Choroid plexus epithelial cell (primary cell): Measurements from ENCODE around the gene CAMK1G.

Experiments used
- DNase-seq: peaks from one replicate; pipeline ENCODE4 v3.0.0-alpha.2; 2010; ENCODE audit warnings: low read depth
- H3K4me3 ChIP-seq: 2 replicates; pipeline ENCODE4 v1.5.1; 2011; ENCODE audit warnings: low read depth, mild to moderate bottlenecking, control low read depth, low read length, moderate library complexity
- CTCF ChIP-seq: conservative IDR thresholded peaks from 2 replicates; pipeline ENCODE4 v1.5.1; 2011; ENCODE audit warnings: low read depth, mild to moderate bottlenecking, control low read depth, inconsistent platforms, low read length, moderate library complexity

CAMK1G gene

GRCh38 chr1:209621741-209622655, 38.5 kb downstream of the CAMK1G start:
- TF ChIP-seq CTCF, result no peak
- no peak for DNase-seq
- no peak overlapping the region for H3K4me3 ChIP-seq

GRCh38 chr1:209622841-209623829, 39.6 kb downstream of the CAMK1G start:
- TF ChIP-seq CTCF, result no peak
- DNase-seq, result no peak

GRCh38 chr1:209624558-209625549, 41.3 kb downstream of the CAMK1G start:
- no peak for DNase-seq
- no peak overlapping the region for H3K4me3 ChIP-seq
- no peak for TF ChIP-seq CTCF

More at GRCh38 chr1:209622841-209623829, 39.6 kb downstream of the CAMK1G start:
- no peak overlapping the region for H3K4me3 ChIP-seq

GRCh38 chr1:209625791-209626285, 42.3 kb downstream of the CAMK1G start:
- no peak for TF ChIP-seq CTCF

GRCh38 chr1:209626346-209627026, 43.0 kb downstream of the CAMK1G start:
- no peak overlapping the region for H3K4me3 ChIP-seq
- TF ChIP-seq CTCF, result no peak
- DNase-seq, result no peak

More at GRCh38 chr1:209625791-209626285, 42.3 kb downstream of the CAMK1G start:
- peak; percentile 47 for DNase-seq
- H3K4me3 ChIP-seq, result no peak overlapping the region
